HCT116 (cell line): ENCODE data around the gene LRRD1.

ENCODE experiments used
- CBX3 ChIP-seq: IDR thresholded peaks from 2 replicates; pipeline ENCODE4 v1.6.1; 2012; ENCODE audit warnings: low read depth
- CEBPB ChIP-seq: IDR thresholded peaks from 2 replicates; pipeline ENCODE4 v1.6.1; 2012; ENCODE audit warnings: low read depth
- CTCF ChIP-seq, 3 experiments: fragments of 200-600 bp in 1 of 3; sonication (generic) in 1 of 3; IDR thresholded peaks in 2 of 3; conservative IDR thresholded peaks in 1 of 3; 2 replicates each; pipeline ENCODE4 v1.5.1; 2012 to 2017; ENCODE audit warnings: low read depth in 2 of 3, low read length in 2 of 3, antibody characterized with exemption in 1 of 3, borderline replicate concordance in 1 of 3, control low read depth in 1 of 3, mild to moderate bottlenecking in 1 of 3, mixed read lengths in 1 of 3, mixed run types in 1 of 3, moderate library complexity in 1 of 3; ENCODE audit not compliant: insufficient read depth in 1 of 3
- EZH2 ChIP-seq: fragments of 200-600 bp; sonication (generic); IDR thresholded peaks from 2 replicates; pipeline ENCODE4 v1.6.1; 2017; ENCODE audit warnings: antibody characterized with exemption, mixed run types
- EZH2phosphoT487 ChIP-seq: fragments of 200-600 bp; IDR thresholded peaks from 2 replicates; pipeline ENCODE4 v1.6.1; 2018; ENCODE audit warnings: antibody characterized with exemption, borderline replicate concordance
- JUND ChIP-seq: IDR thresholded peaks from 2 replicates; pipeline ENCODE4 v1.6.1; 2012
- MAX ChIP-seq: IDR thresholded peaks from 2 replicates; pipeline ENCODE4 v1.6.1; 2012
- POLR2A ChIP-seq: IDR thresholded peaks from 2 replicates; pipeline ENCODE4 v1.7.0; 2011; ENCODE audit warnings: borderline replicate concordance; ENCODE audit not compliant: insufficient read depth, insufficient read length; ENCODE audit errors: extremely low read depth
- POLR2AphosphoS5 ChIP-seq: IDR thresholded peaks from 2 replicates; pipeline ENCODE4 v1.6.1; 2011; ENCODE audit warnings: mild to moderate bottlenecking, low read depth, low read length, moderate library complexity
- REST ChIP-seq: IDR thresholded peaks from 2 replicates; pipeline ENCODE4 v1.6.1; 2012; ENCODE audit warnings: low read depth
- SP1 ChIP-seq: IDR thresholded peaks from 2 replicates; pipeline ENCODE4 v1.6.1; 2012; ENCODE audit warnings: low read depth
- YY1 ChIP-seq: IDR thresholded peaks from 2 replicates; pipeline ENCODE4 v1.6.1; 2011; ENCODE audit warnings: low read length, low read depth, moderate library complexity, mild to moderate bottlenecking; ENCODE audit not compliant: insufficient replicate concordance; ENCODE audit errors: extremely low read depth
- ZBTB33 ChIP-seq: IDR thresholded peaks from 2 replicates; pipeline ENCODE4 v1.6.1; 2011; ENCODE audit warnings: mild to moderate bottlenecking, low read length, moderate library complexity; ENCODE audit not compliant: insufficient replicate concordance; ENCODE audit errors: extremely low read depth

GRCh38 chr7:92149736-92150239 is 29.2 kb downstream of the LRRD1 start:
- TF ChIP-seq CTCF (IDR thresholded peaks at IDR 0.05 in 2 of 3, conservative IDR thresholded peaks at IDR 0.05 in 1 of 3; ENCODE audit: borderline replicate concordance in 1 of 3, insufficient read depth in 1 of 3, low read depth in 2 of 3, low read length in 2 of 3) = no peak
- TF ChIP-seq JUND = no peak
- no peak for TF ChIP-seq POLR2A
- no peak for TF ChIP-seq POLR2AphosphoS5
- no peak for TF ChIP-seq EZH2
- no peak for TF ChIP-seq CEBPB
- TF ChIP-seq MAX = no peak
- TF ChIP-seq CBX3 = no peak
- no peak for TF ChIP-seq SP1
- no peak for TF ChIP-seq EZH2phosphoT487
- TF ChIP-seq REST = no peak
- no peak for TF ChIP-seq YY1
- no peak for TF ChIP-seq ZBTB33
